HCT116 (cell line): Measurements from ENCODE around the gene IGF2BP3.

Experiments used
- CEBPB ChIP-seq: IDR thresholded peaks from 2 replicates; pipeline ENCODE4 v1.6.1; 2012; ENCODE audit warnings: low read depth
- POLR2AphosphoS5 ChIP-seq: IDR thresholded peaks from 2 replicates; pipeline ENCODE4 v1.6.1; 2011; ENCODE audit warnings: mild to moderate bottlenecking, low read depth, low read length, moderate library complexity
- SIN3A ChIP-seq: IDR thresholded peaks from 2 replicates; pipeline ENCODE4 v1.6.1; 2012; ENCODE audit warnings: low read depth
- TF ChIP-seq, protein P1 (sequence below): IDR thresholded peaks from 2 replicates; pipeline ENCODE4 v1.6.1; 2011; ENCODE audit warnings: mild to moderate bottlenecking, low read length, moderate library complexity; ENCODE audit not compliant: insufficient replicate concordance; ENCODE audit errors: extremely low read depth

DNA sequence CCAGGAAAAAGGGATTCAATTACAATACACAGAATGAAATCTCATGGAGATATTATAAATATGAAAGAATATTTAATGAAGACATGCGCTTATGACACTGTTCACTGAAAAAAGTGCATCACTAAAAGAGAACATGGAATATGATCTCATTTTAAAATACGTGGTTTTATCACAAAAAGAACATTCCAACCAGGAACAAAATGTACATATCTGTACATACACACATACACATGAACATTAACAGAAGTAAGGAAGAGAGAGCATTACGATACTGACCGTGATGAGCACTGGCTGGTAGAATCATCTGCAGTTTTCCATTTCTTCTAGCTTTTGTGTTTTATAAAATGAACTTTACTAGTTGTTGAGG, 39.4 kb downstream of the IGF2BP3 start:
- TF ChIP-seq, protein P1, sequence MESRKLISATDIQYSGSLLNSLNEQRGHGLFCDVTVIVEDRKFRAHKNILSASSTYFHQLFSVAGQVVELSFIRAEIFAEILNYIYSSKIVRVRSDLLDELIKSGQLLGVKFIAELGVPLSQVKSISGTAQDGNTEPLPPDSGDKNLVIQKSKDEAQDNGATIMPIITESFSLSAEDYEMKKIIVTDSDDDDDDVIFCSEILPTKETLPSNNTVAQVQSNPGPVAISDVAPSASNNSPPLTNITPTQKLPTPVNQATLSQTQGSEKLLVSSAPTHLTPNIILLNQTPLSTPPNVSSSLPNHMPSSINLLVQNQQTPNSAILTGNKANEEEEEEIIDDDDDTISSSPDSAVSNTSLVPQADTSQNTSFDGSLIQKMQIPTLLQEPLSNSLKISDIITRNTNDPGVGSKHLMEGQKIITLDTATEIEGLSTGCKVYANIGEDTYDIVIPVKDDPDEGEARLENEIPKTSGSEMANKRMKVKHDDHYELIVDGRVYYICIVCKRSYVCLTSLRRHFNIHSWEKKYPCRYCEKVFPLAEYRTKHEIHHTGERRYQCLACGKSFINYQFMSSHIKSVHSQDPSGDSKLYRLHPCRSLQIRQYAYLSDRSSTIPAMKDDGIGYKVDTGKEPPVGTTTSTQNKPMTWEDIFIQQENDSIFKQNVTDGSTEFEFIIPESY = no peak
- TF ChIP-seq SIN3A (no peak), POLR2AphosphoS5 (no peak), CEBPB (no peak; the same call in none of the 2 replicates)
